ENCODE results near the gene FBH1.

The FBH1 gene

DNA sequence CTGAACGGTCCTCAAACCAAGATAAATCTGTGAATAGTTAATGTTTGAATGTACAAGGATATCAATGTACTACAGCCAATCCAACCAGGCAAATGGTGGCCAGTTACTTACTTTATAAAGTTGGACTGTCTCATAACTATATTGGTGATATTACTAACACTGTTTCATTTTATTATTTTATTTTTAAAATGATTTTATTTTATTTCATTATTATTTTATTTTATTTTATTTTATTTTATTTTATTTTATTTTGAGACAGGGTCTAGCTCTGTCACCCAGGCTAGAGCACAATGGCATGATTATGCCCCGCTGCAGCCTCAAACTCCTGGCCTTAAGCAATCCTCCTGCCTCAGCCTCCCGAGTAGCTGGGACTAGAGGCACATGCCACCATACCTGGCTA is 80.5 kb downstream of the FBH1 start:
- DNase-seq (ENCODE audit: low read depth) = no peak
- no peak overlapping the region for H3K4me3 ChIP-seq (ENCODE audit: low read length)
- TF ChIP-seq, protein P1, sequence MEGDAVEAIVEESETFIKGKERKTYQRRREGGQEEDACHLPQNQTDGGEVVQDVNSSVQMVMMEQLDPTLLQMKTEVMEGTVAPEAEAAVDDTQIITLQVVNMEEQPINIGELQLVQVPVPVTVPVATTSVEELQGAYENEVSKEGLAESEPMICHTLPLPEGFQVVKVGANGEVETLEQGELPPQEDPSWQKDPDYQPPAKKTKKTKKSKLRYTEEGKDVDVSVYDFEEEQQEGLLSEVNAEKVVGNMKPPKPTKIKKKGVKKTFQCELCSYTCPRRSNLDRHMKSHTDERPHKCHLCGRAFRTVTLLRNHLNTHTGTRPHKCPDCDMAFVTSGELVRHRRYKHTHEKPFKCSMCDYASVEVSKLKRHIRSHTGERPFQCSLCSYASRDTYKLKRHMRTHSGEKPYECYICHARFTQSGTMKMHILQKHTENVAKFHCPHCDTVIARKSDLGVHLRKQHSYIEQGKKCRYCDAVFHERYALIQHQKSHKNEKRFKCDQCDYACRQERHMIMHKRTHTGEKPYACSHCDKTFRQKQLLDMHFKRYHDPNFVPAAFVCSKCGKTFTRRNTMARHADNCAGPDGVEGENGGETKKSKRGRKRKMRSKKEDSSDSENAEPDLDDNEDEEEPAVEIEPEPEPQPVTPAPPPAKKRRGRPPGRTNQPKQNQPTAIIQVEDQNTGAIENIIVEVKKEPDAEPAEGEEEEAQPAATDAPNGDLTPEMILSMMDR (IDR thresholded peaks at IDR 0.05; ENCODE audit: insufficient read depth, low read depth, low read length, missing control alignments) = no peak

- no peak overlapping the region for H3K4me3 ChIP-seq (ENCODE audit: low read length)
- DNase-seq (ENCODE audit: low read depth) = peak; percentile 78
These were observed 81.3 kb downstream of the FBH1 start for GRCh38 chr10:5971315-5971832.

GRCh38 chr10:5971886-5972285 is 81.8 kb downstream of the FBH1 start:
- no peak for DNase-seq (ENCODE audit: low read depth)
- TF ChIP-seq, protein P1 (IDR thresholded peaks at IDR 0.05; ENCODE audit: insufficient read depth, low read depth, low read length, missing control alignments) = no peak
- H3K4me3 ChIP-seq (ENCODE audit: low read length) = no peak overlapping the region

More at GRCh38 chr10:5971315-5971832, 81.3 kb downstream of the FBH1 start:
- TF ChIP-seq, protein P1 (IDR thresholded peaks at IDR 0.05; ENCODE audit: insufficient read depth, low read depth, low read length, missing control alignments) = no peak

DNA sequence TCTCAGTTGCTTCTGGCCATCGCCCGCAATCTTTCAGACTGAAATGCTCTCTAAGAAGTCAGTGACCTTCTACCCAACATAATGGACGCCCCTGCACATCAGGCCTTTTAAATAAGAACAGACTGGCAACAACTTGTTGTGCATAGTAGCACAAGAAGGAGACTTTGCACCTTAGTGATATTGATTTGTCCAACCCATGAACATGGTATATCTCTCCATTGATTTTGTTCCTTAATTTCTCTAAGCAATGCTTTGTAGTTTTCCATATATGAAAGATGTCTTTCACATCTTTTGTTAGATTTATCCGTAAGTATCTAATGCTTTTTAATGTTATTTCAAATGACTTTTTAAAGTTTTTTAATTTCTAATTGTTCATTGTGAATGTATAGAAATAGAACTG is 83.0 kb downstream of the FBH1 start:
- TF ChIP-seq, protein P1 (IDR thresholded peaks at IDR 0.05; ENCODE audit: insufficient read depth, low read depth, low read length, missing control alignments) = no peak
- DNase-seq (ENCODE audit: low read depth) = no peak
- H3K4me3 ChIP-seq (ENCODE audit: low read length) = no peak overlapping the region

GRCh38 chr10:5975641-5976473 is 85.8 kb downstream of the FBH1 start:
- H3K4me3 ChIP-seq (ENCODE audit: low read length) = no peak overlapping the region
- no peak for DNase-seq (ENCODE audit: low read depth)
- TF ChIP-seq, protein P1 (IDR thresholded peaks at IDR 0.05; ENCODE audit: insufficient read depth, low read depth, low read length, missing control alignments) = no peak

GRCh38 chr10:5976512-5977470 is 86.7 kb downstream of the FBH1 start:
- H3K4me3 ChIP-seq (ENCODE audit: low read length) = peak overlapping the region; percentile 81
- DNase-seq (ENCODE audit: low read depth) = peak; percentile 43
- TF ChIP-seq, protein P1 (IDR thresholded peaks at IDR 0.05; ENCODE audit: insufficient read depth, low read depth, low read length, missing control alignments) = no peak

Measured in epithelial cell of esophagus (primary cell).